GM15510 (cell line): ENCODE measurements around the gene NDUFB10.

Experiments
- POLR2A ChIP-seq: IDR thresholded peaks from 3 replicates; pipeline ENCODE4 v1.6.1; 2011; ENCODE audit warnings: borderline replicate concordance; ENCODE audit not compliant: insufficient read length; ENCODE audit errors: extremely low read depth

The NDUFB10 gene

DNA sequence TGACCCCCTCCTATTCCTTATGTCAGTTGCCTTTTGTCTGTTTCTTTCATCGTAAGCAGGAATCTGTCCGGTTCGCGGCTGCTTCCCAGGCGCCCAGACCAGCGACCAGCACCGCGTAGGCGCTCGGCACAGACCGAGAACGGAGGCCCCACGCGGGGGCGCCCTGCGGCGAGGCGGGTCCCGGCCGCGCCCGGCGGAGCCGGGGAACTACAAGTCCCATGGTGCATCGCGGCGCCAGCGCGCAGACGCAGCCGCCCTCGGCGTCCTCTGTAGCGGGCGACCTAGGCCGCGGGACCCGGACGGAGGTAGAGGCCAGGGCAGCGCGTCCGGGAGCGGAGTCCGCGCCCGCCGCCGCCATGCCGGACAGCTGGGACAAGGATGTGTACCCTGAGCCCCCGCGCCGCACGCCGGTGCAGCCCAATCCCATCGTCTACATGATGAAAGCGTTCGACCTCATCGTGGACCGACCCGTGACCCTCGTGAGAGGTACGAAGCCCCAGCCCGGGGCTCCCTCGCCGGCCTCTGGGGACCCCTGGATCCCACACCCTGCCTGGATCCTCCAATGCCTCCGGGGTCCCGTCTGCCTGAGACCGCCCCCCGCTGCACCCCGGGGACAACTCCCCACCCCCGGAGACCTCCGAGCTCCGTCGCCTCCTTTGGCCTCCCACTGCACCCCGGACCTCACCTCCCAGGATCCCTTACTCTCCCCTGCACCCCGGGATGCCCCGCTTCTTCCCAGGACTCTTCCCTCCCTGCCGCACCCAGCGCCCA, at the start of gene NDUFB10:
Gene NDUFB10 (plus strand): TSS at position 270 of the 771 bp plus-strand sequence. CDS start 87 bp downstream, at position 357.
- peak; percentile 96 for TF ChIP-seq POLR2A

GRCh38 chr16:1909561-1910231, 49.6 kb upstream of the NDUFB10 start:
- TF ChIP-seq POLR2A = no peak

DNA sequence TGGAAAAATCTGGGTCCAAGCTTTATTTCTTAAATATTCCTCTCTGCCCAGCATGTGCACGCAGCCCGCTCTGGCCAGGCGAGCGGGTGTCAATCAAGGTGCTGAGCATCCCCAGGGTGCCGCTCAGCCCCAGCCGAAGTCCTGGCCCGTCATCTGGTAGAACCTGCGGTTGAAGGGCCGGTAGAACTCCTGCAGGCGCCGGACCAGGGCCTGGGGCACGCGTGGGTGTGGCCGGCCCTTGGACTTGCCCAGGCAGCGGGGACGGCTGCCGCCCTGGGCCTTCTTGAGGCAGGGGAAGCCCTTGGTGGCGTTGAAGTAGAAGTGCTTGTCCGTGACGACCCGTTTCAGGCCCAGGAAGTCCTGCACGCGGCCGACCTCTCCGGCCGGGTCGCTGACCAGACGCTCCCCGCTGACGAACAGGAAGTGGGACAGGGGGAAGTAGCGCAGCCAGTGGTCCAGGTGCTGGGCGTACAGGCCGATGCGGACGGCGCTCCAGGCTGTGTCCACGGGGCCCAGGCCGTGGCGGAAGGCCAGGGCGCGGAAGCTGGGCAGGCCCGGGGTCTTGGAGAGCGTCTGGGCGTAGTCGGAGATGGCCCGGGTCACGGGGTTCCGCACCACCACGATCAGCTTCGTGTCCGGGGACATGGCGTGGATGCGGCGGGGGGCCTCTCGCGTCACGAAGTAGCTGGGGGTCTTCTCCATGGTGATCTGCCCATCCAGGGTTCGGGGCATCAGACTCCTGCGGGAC, 47.7 kb upstream of the NDUFB10 start:
- TF ChIP-seq POLR2A = no peak

DNA sequence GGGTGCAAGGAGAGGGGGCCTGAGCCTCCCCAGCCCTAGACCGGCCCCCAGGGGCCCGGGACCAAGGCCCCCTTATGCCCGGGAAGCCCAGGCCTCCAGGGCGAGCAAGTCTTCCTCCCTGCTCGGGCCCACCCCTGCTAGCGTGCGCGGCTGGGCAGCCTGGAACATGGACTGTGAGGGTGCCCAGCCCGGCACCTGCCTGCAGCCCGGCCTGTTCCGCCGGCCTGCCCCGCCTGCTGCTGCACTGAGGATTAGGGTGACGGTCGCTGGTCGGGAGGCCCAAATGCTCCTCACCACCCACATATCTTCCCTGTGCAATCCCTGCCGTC, 47.2 kb upstream of the NDUFB10 start:
- no peak for TF ChIP-seq POLR2A

DNA sequence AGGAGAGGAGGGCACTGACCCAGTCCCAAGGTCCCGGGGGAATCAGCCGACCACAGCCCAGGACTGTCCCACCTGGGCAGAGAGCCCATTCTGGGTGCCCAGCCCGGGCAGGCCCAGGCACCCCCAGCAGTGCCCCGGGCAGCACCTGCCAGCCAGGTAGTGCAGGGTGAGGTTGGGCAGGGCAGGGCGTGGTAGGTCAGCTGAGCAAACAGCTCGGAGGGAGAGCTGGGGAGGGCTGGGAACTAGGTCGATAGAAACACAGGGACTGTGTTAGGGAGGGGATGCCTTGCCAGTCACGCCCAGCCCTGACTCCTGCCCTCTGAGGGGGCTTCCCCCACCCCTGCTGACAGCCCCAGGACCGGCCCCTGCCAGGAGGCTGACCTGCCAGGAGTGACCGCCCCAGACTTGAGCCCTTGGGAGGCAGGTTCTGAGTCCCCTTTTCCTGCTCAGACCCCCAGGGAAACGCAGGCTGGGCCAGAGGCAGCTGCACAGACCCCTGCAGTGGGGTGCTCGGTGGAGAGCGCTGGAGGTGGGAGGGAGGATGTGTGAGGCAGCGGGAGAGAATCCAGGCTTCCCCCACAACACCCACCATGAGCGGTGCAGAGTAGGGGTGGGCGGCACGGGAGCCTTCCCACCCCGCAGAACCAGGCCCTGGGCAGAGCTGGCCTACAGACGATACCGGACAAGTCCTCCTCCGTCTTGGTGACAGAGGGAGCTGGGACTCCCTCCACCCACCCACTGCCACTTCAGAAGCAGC, 45.8 kb upstream of the NDUFB10 start:
- TF ChIP-seq POLR2A = no peak

GRCh38 chr16:1914084-1914608, 45.2 kb upstream of the NDUFB10 start:
- TF ChIP-seq POLR2A = no peak

DNA sequence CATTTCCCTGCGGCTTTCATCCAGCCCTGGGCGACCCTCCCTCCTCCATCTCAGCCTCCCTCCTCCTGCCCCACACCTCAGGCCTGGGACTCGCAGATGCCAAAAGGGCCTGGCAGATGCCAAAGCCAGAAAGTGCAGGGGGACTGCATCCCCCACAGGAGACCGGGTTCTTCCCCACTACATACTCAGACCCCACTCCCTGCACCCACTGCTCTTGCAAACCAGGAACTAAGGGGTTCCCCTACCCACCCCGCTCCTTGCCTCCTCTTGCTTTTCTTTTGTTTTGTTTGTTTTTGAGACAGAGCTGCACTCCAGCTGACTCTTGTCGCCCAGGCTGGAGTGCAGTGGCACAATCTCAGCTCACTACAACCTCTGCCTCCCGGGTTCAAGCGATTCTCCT, 44.4 kb upstream of the NDUFB10 start:
- no peak for TF ChIP-seq POLR2A

- no peak for TF ChIP-seq POLR2A
Observed at GRCh38 chr16:1915732-1916639, 43.4 kb upstream of the NDUFB10 start.

- TF ChIP-seq POLR2A = no peak
Observed at GRCh38 chr16:1916640-1916990, 42.7 kb upstream of the NDUFB10 start.

GRCh38 chr16:1917056-1917664, 42.2 kb upstream of the NDUFB10 start:
- TF ChIP-seq POLR2A = no peak

DNA sequence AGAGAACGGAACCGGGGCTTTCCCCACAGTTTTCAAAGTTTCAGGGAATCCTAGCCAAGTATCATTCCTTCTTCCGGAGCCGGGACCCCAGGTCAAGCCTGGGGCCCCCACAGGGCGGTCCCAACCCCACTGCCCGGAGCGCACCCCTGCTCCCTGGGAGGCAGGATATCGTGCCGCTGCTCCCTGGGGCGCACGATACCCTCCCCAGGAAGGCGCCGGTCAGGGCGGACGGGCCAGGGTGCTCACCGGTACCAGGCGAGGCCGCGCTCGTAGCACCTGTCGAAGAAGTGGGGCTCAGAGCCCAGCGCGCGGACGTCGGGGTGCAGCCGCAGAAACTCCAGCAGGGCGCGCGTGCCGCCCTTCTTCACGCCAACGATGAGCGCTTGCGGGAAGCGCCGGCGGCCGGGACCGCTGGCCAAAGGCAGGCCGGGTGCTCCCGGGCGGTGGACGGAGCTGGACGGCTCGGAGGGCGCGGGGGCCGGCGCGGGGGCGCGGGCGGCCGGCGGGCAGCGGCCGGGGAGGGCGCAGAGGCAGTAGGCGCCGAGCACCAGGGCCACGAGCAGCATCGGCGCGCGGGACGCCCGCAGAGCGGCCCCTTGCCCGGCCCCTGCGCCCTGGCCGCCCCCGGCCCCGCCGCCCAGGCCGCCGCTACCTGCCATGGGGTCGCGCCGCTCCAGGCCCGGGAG, 41.5 kb upstream of the NDUFB10 start:
- no peak for TF ChIP-seq POLR2A
